Left forelimb (tissue), 1 donor: ENCODE measurements around the gene C3orf38.
"Not testable (repeated sequence)": the region's sequence is repeated elsewhere in the genome, so short reads cannot be mapped to it uniquely, and the experiment has no call there.

Source experiments
- DNase-seq: peaks from one replicate; pipeline ENCODE4 v3.0.0-alpha.2; 2018; ENCODE audit warnings: low spot score

Gene C3orf38

DNA sequence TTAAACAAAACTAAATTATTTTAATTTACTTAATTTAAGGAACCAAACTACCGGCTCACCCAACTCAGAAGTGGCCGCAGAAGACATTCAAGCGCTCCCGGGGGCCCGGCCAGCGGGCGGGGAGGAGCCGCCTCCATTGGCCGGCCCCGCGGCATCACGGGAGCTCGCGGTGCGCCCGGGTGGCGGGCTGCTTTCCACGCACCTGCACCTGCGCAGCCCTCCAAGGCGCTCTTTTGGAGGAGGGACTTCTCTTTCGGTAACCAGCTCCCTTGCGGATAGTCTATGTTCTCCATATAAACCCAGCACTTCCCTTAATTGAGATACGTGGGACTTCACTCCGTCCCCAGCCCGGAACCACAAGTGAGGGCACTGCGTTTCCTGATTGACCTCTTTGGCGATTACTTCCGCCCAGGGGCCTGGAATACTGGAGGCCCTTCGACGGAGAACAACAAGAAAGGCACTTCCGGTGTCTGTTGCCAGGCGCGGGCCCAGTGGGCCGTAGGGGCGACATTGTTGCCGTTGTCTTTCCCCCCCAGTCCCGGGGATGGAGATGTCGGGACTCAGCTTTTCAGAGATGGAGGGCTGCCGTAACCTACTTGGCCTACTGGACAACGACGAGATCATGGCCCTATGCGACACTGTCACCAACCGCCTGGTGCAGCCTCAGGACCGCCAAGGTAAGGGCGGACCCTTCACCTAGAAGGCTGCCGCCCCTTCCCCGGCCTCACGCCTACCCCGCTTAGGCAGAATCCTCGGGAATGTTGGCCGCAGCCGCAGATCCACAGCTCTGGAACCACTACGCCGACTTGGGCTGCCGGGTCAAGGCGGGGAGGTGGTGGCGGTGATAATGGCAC lies at the start of gene C3orf38:
C3orf38 (plus strand) TSS at position 451 of the 854 bp plus-strand sequence; CDS start at position 545, 94 bp downstream.
- DNase-seq: peak; percentile 93

DNA sequence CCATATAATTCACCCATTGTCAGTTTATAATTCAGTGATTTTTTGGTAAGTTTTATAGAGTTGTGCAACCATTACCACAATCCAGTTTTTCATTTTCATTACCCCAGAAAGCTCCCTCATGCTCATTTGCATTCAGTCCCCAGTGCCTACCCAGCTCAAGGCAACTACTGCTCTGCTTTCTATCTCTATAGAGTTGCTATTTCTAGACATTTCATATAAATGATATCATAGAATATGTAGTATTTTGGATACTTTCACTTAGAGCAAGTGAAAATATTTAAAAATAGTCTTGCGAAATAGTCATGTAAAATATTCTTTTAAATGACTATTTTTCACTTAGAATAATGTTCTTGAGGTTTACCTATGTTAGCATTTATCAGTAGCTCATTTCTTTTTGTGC lies 48.6 kb upstream of the C3orf38 start:
- DNase-seq: no peak

DNA sequence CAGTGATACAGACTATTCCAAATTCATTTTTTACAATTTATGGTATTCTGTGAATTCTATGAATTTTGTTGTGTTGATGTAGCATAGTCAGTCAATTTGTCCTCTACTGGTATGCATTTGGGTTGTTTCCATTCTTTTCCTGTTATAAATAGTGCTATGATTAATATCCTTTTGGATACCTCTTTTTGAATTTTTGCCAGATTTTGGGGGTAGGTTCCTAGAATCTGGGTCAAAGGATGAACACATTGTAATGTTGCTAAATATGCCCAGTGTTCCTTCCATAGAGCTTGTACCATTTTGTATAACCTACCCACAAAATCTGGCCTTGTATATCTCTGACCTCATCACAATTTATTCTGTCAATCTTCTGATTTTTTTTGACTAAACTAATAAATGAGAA lies 44.4 kb upstream of the C3orf38 start:
- DNase-seq: no peak

DNA sequence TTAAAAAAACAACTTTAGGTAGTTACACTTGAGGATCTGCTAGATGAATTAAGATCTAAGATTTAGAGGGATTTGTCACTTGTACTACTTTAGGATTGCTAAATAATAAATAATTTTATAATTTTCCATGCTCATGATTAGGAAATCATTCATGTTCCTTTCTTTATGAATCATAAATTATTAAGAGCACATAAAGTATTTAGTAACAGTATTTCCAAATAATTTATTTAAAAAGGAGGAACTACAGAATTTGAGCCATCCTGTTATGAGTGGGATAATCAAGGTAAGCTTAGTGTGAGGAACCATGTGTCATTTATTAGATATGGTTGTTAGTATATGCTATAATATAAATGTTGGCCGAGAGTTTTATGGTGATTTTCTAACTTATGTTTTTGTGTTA lies 37.5 kb upstream of the C3orf38 start:
- no peak for DNase-seq

DNA sequence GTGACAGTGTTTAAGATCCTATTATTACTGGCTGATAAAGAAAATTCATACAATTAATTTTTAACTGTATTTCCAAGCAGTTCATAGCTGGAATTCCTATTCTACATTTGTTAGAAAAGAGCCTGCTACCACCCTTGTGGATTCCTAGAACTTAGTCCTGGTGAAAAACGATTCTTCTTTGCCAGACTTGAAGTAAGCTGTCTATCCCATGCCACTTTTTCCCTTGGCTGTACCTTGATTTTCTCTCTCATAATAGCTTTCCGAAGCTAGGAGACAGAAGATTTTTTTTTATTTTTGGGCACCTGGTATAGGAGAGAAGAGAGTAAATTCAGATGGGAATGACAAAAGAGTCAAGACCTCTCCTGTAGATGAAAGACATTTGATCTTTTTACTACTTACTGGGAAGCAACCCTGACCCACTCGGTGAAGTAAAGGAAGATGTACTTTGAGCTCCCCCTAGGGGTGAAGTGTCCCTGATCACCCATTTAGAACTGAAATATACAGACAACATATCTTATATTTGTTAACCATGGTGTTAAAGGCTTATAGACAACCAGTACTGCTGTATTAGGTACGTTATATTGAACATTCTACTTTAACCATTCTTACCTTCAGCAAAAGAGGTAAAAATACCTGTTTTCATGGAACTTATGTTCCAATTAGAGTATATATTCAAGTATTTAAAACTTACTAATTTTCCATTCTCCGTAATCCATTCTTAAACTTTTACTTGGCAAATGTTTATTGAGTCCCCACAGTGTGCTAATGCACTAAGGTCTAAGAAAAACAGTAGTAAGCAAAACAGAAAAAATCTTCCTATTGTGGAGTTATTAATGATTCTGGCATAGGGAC lies 36.2 kb upstream of the C3orf38 start:
- no peak for DNase-seq

DNA sequence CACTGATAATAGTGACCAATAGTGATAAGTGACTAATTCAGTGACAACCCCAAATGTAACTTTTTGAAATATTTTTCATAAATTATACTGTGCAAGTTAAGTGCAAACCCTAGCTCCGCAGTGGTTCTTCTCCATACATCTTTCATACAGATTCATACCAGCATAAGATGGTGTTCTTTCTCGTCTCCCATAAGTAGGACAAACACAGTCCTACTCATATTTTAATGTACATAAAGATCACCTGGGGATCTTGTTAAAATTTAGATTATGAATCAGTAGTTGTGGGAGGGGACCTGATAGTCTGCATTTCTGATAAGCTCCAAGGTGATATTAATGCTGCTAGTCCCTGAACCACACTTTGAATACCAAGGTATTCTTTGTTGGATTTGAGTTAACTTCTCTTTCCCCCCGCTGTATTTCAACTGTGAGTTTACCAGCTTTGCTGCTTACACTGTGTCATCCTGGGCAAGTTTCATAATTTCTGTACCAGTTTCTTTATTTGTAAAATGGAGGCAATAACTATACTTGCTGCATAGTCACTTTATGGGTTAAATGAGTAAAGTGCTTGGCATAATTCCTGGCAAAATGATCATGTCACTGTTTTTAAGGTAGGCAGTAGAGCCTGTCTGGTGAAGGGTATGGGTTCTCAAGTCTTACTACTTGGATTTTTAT lies 34.7 kb upstream of the C3orf38 start:
- no peak for DNase-seq

DNA sequence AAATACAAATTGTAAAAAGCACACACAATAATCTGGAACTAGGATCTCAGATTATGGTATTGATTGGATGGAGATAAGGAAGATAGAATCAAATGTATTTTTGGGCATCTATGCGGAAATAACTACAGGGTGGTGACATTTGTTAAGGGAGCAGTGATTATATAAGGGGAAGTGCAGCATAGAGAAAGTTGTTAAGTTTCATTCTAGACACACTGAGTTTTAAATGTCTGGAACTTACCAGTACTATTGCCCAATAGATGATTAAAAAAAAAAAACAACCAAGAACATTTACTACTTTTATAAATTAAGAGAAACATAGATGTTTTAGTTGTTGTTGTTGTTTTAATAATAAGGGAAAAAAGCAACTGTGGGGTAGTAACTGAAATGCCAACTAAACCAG lies 32.1 kb upstream of the C3orf38 start:
- no peak for DNase-seq

DNA sequence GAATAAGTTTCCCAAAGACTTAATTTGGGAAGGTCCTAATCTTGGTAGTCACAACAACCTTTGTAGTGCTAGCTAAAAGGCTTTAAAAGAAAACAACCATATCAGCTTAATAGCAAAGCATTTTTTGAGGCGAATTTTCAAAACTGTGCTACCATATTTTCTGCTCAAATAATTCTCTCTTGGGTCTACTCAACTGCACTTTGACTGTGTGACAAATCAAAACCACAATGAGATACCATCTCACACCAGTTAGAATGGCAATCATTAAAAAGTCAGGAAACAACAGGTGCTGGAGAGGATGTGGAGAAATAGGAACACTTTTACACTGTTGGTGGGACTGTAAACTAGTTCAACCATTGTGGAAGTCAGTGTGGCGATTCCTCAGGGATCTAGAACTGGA lies 31.2 kb upstream of the C3orf38 start:
- not testable (repeated sequence) for DNase-seq

DNA sequence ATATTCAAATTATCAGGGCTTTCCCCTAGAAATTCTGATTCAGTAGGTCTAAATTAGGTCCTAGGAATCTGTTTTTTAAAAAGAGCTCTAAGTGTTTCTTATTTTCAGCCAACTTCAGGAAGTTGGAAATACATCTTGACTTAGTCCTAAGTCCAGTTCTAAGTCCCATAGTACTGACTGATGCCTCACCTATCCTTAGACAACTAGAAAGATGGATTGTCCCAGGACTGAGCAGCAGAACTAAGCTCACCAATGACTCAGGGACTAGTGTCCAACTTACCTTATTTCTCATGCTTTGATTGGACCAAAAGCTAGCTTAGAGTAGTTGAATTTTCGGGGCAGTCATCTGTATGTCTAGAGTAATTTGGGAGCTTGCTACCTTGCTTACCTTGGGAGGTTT lies 26.2 kb upstream of the C3orf38 start:
- DNase-seq: no peak

DNA sequence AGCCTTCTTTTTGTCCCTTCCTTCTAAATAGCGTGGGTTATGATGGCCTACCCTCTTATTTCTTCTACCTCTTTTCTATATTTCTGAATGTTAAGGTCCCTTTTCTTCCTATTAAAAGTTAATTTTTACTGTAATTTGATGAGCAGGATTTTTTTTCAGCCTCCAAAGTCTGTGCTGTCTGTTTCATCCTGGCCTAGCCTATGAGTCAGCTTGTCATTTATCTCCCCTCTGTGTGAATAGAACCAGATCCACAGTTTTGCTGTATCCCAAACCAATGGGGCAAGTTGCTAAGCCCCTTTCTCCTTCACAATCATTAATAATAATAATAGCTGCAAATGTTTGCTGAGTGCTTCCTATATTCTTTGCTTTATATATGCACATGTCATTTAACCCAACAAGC lies 18.1 kb upstream of the C3orf38 start:
- no peak for DNase-seq

DNA sequence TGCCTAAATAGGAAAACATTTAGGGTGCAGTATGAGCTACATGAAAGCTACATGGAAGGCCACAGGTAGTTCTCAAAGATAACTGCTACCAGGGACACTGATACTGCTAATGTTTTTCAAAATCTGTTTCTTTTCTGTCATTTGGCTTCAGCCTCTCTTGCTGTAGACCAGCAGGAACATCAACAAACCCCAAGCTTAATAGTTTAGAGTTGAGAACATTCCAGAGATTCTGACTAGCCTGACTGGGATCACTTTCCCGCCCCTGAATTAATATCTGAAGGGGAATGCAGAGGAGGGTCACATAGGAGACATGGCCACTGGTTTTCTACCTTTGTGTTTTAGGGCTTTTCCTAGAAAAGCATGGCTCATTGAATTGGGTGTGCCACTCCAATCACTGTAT lies 16.9 kb upstream of the C3orf38 start:
- DNase-seq: no peak

DNA sequence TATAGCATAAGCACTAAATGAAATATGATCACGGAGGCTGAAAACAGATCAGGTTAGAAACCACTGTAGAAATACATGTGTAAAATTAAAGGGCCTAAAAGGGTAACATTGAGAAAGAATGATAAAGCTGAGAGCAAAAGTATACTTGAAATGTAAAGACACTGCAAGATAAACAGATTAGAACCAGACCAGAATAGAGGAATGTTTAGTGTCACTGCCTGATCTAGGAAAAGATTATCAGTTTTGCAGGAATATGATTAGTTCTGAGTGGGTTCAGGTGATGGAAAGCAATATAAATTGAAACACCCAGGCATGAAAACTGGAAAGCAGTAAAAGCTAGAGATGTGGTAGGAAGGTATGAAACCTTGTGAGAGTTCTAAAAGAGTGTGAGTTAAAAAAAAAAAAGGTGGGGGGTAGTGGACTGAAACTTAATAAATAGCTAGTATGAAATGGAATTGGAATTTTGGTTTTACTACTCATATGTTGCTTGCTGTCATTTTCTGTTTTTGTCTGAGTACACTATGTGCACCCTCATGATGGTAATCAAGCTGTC lies 16.0 kb upstream of the C3orf38 start:
- DNase-seq: no peak

DNA sequence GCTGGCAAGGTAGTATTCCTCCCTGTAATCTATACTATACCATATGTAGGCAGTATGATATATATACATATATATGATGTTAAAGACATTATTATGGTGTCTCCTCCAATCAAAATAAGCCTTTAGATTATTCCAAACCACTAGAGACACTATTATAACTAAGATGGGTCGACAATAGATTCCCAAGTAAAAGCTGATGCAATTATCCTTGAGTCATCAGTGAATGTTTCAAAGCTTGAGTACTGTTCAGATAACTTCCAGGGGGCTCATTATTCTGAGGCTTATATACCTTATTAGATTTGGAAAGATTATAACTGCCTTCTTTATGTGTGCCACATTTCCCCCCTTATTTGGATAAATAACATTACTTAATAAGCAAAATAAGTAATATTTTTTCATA lies 11.9 kb upstream of the C3orf38 start:
- DNase-seq: no peak

DNA sequence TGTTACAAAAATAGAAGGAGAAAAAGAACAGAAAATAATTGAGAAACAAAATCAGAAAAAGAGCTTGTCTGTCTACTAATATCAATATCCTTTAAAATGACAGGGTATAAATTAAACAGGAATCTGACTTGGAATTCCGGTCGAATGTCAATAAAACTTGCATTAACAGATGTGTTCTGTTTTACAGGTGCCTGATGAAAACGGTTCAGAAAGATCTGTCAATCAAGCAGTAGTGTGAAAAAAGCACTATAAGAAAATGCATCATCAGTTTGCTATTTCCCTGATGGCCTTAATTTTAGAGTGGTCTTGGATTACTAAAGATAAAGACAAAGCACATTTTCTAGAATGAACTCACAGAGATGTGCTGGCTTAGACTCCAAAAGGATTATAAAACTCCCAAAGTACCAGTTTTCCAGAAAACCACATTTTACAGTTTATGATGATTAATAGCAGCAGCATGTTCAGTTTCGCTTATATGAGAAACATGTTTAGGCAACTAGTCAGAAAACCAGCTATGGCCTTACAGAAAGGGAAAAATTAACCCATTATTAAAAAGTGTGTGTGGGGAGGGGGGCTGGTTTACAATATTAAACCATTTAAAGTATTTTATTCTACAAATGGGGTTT lies 8.2 kb upstream of the C3orf38 start:
- DNase-seq: no peak

DNA sequence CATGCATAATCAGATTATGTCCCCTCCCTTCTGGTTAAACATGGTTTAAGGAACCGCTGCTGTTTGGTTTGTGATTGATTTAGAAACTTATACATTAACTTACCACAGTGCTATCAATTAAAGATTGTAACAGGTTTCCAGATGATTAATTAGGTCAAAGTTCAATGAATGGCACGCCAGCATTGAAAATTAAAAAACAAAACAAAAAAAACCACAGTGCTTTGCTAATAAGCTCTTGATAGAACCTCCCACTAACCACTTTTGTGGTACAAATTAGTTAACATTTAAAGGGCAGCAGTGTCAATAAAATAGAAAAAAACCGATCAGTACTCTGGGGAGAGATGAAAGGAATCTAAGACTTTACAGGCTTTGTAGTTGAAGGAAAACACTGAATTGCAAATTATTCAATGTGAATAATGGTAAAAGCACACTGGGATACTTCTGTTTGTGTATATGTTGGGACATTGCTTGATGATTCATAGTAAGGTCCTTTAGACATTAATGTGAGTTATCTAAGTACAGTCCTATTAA lies 7.6 kb upstream of the C3orf38 start:
- no peak for DNase-seq

DNA sequence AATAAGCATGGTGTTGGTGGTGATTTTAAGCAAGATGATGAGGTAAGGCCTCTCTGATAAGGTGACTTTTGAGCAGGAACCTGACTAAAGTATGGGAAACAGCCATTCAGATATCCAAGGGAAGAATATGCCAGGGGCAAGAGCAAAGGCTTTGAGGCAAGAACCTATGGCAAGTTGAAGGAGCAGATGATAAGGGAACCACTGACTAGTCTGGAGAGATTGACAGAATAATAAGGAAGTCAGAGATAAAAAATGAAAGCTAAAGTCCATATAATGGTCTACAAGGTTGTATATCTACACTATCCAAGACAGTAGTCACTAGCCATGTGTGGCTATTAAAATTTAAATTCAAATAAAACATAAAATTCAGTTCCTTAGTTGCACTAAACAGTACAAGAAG lies 2.5 kb upstream of the C3orf38 start:
- DNase-seq: no peak

DNA sequence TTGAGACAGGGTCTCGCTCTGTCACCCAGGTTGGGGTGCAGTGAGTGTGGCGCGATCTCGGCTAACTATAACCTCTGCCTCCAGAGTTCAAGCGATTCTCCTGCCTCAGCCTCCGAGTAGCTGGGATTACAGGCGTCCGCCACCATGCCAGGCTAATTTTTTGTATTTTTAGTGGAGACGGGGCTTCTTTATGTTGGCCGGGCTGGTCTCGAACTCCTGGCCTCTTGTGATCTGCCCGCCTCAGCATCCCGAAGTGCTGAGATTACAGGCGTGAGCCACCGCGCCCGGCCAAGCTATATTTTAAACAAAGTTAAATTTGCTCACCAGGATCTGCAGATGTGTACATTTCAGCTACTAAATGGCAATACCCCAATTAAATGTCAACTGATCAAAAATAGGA lies 1.1 kb upstream of the C3orf38 start:
- no peak for DNase-seq

DNA sequence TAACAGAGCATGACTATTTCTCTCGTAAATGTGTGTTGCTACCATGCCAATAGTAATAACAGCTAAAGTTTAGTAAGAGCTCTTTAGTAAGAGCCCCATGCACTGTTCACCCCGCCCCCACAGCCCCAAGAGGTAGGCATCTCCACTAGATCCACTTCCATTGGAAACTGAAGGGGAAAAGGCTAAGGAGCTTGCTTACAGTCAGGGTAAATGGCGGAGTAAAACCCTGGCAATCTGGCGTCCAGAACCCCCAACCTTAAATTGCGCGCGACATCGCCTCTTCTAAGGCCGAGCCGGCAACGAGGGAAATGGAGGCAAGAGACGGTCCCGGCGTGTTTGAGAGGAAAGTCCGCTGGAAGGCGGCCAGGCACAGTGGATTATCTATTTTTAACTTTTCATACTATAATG lies 654 bp upstream of the C3orf38 start:
- no peak for DNase-seq

DNA sequence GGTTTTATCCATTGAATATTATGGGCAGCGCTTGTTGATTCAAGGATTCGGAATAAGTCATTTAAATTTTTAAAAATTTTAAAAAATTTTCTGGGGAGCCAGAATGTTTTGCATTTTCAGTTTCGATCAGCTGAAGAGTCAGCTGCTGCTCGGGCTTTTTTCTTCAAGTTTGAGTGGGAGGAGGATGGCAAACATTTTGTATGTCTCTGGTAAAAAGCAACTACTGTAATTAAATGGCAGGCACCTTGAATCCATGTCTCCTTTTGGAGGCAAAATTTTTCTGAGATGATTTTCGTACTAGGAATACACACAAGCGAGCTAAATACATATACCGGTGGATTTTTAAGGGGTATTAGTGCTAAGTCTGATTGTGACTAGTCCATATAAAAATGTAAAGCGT lies 612 bp downstream of the C3orf38 start:
- DNase-seq: no peak

DNA sequence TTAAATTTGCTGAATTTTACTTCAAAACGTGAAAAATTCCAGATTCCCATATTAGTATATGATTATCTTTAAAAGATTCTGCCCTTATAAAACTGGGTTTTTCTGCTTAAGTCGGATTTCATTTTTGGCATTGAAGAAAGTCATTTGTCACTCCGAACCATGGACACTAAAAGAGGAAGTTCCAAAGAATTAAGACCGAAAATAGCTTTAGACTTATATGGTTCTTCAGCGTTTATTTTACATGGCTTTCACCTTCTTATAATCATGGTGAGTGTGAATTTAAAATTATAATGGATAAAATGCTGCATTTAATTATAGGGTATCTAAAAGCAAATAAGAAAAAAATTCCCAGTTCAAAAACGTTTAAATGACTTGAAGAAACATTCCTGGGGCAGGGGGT lies 1.0 kb downstream of the C3orf38 start:
- DNase-seq: no peak

DNA sequence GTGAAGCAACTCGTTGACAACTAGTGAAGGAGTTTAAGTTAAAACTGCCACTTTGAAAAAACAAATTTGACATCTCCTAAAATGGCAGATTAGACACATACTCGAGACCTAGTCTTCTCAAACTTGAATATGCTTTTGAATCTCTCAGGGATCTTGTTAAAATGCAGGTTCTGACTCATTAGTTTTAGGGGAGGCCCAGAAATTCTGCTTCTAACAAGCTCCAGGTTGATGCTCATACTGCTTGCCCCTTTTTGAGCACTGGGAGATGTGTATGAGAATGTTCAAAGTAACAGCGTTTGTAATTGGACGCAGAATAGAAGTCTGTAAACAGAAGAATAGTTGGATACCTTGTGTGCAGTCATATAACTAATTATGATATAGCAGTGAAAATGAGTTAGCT lies 1.6 kb downstream of the C3orf38 start:
- no peak for DNase-seq

DNA sequence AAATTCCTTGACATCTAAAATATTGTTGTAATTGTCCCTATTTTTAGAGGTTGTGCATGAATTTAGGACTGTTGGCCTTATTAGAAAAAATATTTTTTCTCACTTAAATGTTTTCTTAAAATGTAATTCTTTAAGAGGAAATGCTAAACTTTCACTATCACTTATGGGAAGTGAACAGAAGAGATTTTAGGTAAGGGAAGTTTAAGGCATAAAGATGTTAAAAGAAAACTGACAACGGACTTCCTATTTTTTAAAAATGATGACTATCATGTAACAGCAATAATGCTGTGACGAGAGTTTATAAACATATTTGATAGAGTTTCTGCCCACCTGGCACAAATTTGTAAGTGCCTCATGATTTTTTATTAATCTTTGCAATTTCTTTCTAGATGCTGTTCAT lies 3.1 kb downstream of the C3orf38 start:
- DNase-seq: no peak
